Measurements from ENCODE around the gene FNDC3B.

Gene FNDC3B

GRCh38 chr3:172020763-172021162 is 18.6 kb upstream of the FNDC3B start:
- DNase-seq (ENCODE audit: low spot score), result no peak
- TF ChIP-seq, protein P1, sequence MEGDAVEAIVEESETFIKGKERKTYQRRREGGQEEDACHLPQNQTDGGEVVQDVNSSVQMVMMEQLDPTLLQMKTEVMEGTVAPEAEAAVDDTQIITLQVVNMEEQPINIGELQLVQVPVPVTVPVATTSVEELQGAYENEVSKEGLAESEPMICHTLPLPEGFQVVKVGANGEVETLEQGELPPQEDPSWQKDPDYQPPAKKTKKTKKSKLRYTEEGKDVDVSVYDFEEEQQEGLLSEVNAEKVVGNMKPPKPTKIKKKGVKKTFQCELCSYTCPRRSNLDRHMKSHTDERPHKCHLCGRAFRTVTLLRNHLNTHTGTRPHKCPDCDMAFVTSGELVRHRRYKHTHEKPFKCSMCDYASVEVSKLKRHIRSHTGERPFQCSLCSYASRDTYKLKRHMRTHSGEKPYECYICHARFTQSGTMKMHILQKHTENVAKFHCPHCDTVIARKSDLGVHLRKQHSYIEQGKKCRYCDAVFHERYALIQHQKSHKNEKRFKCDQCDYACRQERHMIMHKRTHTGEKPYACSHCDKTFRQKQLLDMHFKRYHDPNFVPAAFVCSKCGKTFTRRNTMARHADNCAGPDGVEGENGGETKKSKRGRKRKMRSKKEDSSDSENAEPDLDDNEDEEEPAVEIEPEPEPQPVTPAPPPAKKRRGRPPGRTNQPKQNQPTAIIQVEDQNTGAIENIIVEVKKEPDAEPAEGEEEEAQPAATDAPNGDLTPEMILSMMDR (IDR thresholded peaks at IDR 0.05; ENCODE audit: extremely low read depth, insufficient read depth, missing control alignments), result no peak
- in situ Hi-C loops (cut with MboI; ENCODE audit: low pct_unique_long_range_greater_than_20kb, low sequenced_read_pairs, unreplicated experiment), result no loop called here

GRCh38 chr3:172021164-172021563 is 18.2 kb upstream of the FNDC3B start:
- DNase-seq (ENCODE audit: low spot score), result no peak
- in situ Hi-C loops (cut with MboI; ENCODE audit: low pct_unique_long_range_greater_than_20kb, low sequenced_read_pairs, unreplicated experiment), result no loop called here
- TF ChIP-seq, protein P1 (IDR thresholded peaks at IDR 0.05; ENCODE audit: extremely low read depth, insufficient read depth, missing control alignments), result no peak

DNA sequence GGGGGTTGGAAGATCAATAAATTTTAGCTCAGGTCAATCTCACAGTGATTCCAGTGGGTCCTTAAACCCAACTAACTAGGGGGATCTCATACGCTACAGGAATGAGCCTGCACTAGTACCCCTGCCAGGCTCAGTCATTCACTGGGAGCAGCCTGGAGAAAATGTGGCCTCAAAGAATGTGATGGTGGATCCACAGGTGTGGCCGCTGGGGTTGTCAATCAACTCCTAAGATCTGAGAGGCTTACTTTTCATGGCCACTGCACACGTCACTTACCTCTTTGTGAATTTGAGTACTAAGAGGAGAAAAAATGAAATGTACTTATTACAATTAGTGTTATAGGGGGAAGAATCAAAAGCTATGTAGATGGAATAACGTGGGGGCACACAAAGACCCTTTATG is 17.5 kb upstream of the FNDC3B start:
- in situ Hi-C loops (cut with MboI; ENCODE audit: low pct_unique_long_range_greater_than_20kb, low sequenced_read_pairs, unreplicated experiment), result no loop called here
- TF ChIP-seq, protein P1 (IDR thresholded peaks at IDR 0.05; ENCODE audit: extremely low read depth, insufficient read depth, missing control alignments), result no peak

DNA sequence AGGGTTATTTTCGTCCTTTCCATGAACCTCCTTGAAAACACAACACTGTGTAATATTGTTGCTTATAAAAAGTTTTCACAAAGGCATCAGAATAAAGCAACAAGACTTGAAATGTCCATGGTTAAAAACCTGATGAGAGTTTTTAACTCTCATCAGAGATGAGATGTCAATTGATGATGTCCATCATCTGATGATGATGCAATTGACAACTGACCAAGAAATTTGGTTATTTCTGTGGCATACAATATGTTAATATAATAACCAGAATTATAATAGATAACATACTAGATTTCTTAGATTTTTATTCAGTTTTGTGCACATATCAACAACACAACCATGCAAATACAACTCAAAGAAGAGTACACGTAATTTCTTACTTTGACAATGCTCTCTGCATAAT is 15.5 kb upstream of the FNDC3B start:
- no peak for DNase-seq (ENCODE audit: low spot score)
- TF ChIP-seq, protein P1 (IDR thresholded peaks at IDR 0.05; ENCODE audit: extremely low read depth, insufficient read depth, missing control alignments), result no peak
- in situ Hi-C loops (cut with MboI; ENCODE audit: low pct_unique_long_range_greater_than_20kb, low sequenced_read_pairs, unreplicated experiment), result no loop called here

More for the DNA sequence above, 17.5 kb upstream of the FNDC3B start:
- no peak for DNase-seq (ENCODE audit: low spot score)

- DNase-seq (ENCODE audit: low spot score), result no peak
- TF ChIP-seq, protein P1 (IDR thresholded peaks at IDR 0.05; ENCODE audit: extremely low read depth, insufficient read depth, missing control alignments), result no peak
These were observed 14.7 kb upstream of the FNDC3B start for GRCh38 chr3:172024679-172025078.

GRCh38 chr3:172029425-172030098 is 9.8 kb upstream of the FNDC3B start:
- in situ Hi-C loops (cut with MboI; ENCODE audit: low pct_unique_long_range_greater_than_20kb, low sequenced_read_pairs, unreplicated experiment), result no loop called here
- TF ChIP-seq, protein P1 (IDR thresholded peaks at IDR 0.05; ENCODE audit: extremely low read depth, insufficient read depth, missing control alignments), result no peak
- no peak for DNase-seq (ENCODE audit: low spot score)

More at GRCh38 chr3:172024679-172025078, 14.7 kb upstream of the FNDC3B start:
- in situ Hi-C loops (cut with MboI; ENCODE audit: low pct_unique_long_range_greater_than_20kb, low sequenced_read_pairs, unreplicated experiment), result no loop called here

Data from GM13977 (cell line).